ENCODE results near the gene KCNF1.

The KCNF1 gene

GRCh38 chr2:10941383-10941782, 29.6 kb downstream of the KCNF1 start:
- H3K27ac ChIP-seq: no peak overlapping the region
- no peak for TF ChIP-seq CTCF (conservative IDR thresholded peaks at IDR 0.05)

GRCh38 chr2:10944799-10945198, 33.1 kb downstream of the KCNF1 start:
- no peak overlapping the region for H3K27ac ChIP-seq
- TF ChIP-seq CTCF (conservative IDR thresholded peaks at IDR 0.05): no peak

GRCh38 chr2:10946394-10946793, 34.7 kb downstream of the KCNF1 start:
- no peak overlapping the region for H3K27ac ChIP-seq
- TF ChIP-seq CTCF (conservative IDR thresholded peaks at IDR 0.05): no peak

GRCh38 chr2:10947005-10947440, 35.3 kb downstream of the KCNF1 start:
- TF ChIP-seq CTCF (conservative IDR thresholded peaks at IDR 0.05): no peak
- no peak overlapping the region for H3K27ac ChIP-seq

GRCh38 chr2:10947446-10948187, 35.9 kb downstream of the KCNF1 start:
- H3K27ac ChIP-seq: no peak overlapping the region
- no peak for TF ChIP-seq CTCF (conservative IDR thresholded peaks at IDR 0.05)

GRCh38 chr2:10948188-10948564, 36.4 kb downstream of the KCNF1 start:
- TF ChIP-seq CTCF (conservative IDR thresholded peaks at IDR 0.05): no peak

GRCh38 chr2:10948606-10949230, 37.0 kb downstream of the KCNF1 start:
- no peak overlapping the region for H3K27ac ChIP-seq
- no peak for TF ChIP-seq CTCF (conservative IDR thresholded peaks at IDR 0.05)

More at GRCh38 chr2:10948188-10948564, 36.4 kb downstream of the KCNF1 start:
- H3K27ac ChIP-seq: no peak overlapping the region
